OCI-LY1 (cell line): ENCODE measurements around the gene MACROD1.

Experiments used
- H2AFZ ChIP-seq: fragments of 200-600 bp; sonication (generic), shearing (Covaris generic); 2 replicates; pipeline ENCODE4 v1.6.0; 2014; ENCODE audit warnings: antibody characterized with exemption, mild to moderate bottlenecking, low read length
- H3F3A ChIP-seq: fragments of 200-600 bp; sonication (generic), shearing (Covaris generic); 2 replicates; pipeline ENCODE4 v1.6.0; 2014; ENCODE audit warnings: mild to moderate bottlenecking, antibody characterized with exemption, low read length, moderate library complexity; ENCODE audit not compliant: insufficient read depth
- H3K27ac ChIP-seq: fragments of 200-600 bp; sonication (generic); 2 replicates; pipeline ENCODE4 v1.5.1; 2014; ENCODE audit warnings: low read length, mixed run types, mild to moderate bottlenecking, low read depth; ENCODE audit not compliant: poor library complexity, severe bottlenecking
- H3K27me3 ChIP-seq: fragments of 200-600 bp; sonication (generic); 2 replicates; pipeline ENCODE4 v1.6.0; 2014; ENCODE audit warnings: antibody characterized with exemption, mild to moderate bottlenecking, low read length, moderate library complexity; ENCODE audit not compliant: insufficient read depth
- H3K36me3 ChIP-seq: fragments of 200-600 bp; sonication (generic); 2 replicates; pipeline ENCODE4 v1.6.1; 2014; ENCODE audit warnings: mild to moderate bottlenecking, antibody characterized with exemption, low read length, moderate library complexity, mixed read lengths; ENCODE audit not compliant: insufficient read depth
- H3K4me1 ChIP-seq: fragments of 200-600 bp; sonication (generic); 2 replicates; pipeline ENCODE4 v1.5.1; 2014; ENCODE audit warnings: mild to moderate bottlenecking, low read length, moderate library complexity; ENCODE audit not compliant: insufficient read depth, severe bottlenecking
- H3K4me2 ChIP-seq: fragments of 200-600 bp; sonication (generic), shearing (Covaris generic); 2 replicates; pipeline ENCODE4 v1.6.1; 2014; ENCODE audit warnings: low read length
- H3K4me3 ChIP-seq: fragments of 200-600 bp; sonication (generic); 2 replicates; pipeline ENCODE4 v1.5.1; 2014; ENCODE audit warnings: low read length, low read depth, mild to moderate bottlenecking, mixed read lengths; ENCODE audit not compliant: poor library complexity, severe bottlenecking
- H3K79me2 ChIP-seq: fragments of 200-600 bp; shearing (Covaris generic); 2 replicates; pipeline ENCODE4 v1.6.1; 2016; ENCODE audit warnings: mixed run types, low read length, mixed read lengths; ENCODE audit not compliant: insufficient read depth
- H3K9ac ChIP-seq: fragments of 200-600 bp; sonication (generic), shearing (Covaris generic); 2 replicates; pipeline ENCODE4 v1.6.1; 2014; ENCODE audit warnings: mild to moderate bottlenecking, low read length, mixed read lengths
- H3K9me2 ChIP-seq: fragments of 200-600 bp; sonication (generic), shearing (Covaris generic); 2 replicates; pipeline ENCODE4 v1.6.1; 2014; ENCODE audit warnings: low read depth, mild to moderate bottlenecking, low read length, mixed read lengths
- H3K9me3 ChIP-seq: fragments of 200-600 bp; shearing (Covaris generic); 2 replicates; pipeline ENCODE4 v1.6.1; 2014; ENCODE audit warnings: low read length, mixed read lengths
- H4K20me1 ChIP-seq: fragments of 200-600 bp; sonication (generic), shearing (Covaris generic); 2 replicates; pipeline ENCODE4 v1.6.0; 2016; ENCODE audit warnings: mild to moderate bottlenecking, low read length; ENCODE audit not compliant: insufficient read depth
- EZH2 ChIP-seq: fragments of 200-600 bp; sonication (generic), shearing (Covaris generic); IDR thresholded peaks from 2 replicates; pipeline ENCODE4 v1.8.0; 2017; ENCODE audit warnings: borderline replicate concordance, mixed run types, mild to moderate bottlenecking, antibody characterized with exemption, low read length, moderate library complexity, mixed read lengths
- TF ChIP-seq, protein P1 (sequence below): fragments of 200-600 bp; sonication (generic), shearing (Covaris generic); IDR thresholded peaks from 2 replicates; pipeline ENCODE4 v1.5.1; 2017; ENCODE audit warnings: mild to moderate bottlenecking, antibody characterized with exemption, low read length, moderate library complexity, mixed read lengths

The MACROD1 gene

DNA sequence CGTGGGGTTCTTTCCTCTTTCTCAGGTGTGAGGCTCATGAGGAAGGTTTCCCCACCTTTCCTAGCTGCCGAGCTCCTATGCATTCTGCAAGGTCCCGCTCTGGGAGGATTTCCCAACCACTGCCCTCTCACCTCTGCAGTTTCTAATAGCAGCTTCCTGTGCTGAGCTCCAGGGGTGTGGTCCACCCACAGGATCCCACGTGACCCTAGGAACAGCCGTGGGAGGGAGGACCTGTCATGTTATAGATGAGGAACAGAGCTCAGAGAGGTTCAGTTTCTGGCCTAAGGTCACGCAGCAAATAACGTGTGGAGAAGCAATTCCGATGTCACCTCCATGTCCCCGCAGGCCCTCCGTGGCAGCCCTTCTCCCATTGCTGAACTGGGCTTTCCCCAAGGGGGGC, 91.7 kb downstream of the MACROD1 start:
- Histone ChIP-seq H2AFZ (no peak overlapping the region), H3K9me3 (no peaks in the 10 kb centered on the region), H3F3A (no peaks in the 10 kb centered on the region), H3K27me3 (peaks cover 11% of the 10 kb centered on the region; the same call in 1 of the 2 replicates), H3K9me2 (no peaks in the 10 kb centered on the region), H3K79me2 (no peaks in the 10 kb centered on the region), H3K4me2 (no peak overlapping the region), H3K9ac (no peak overlapping the region), H3K4me1 (no peaks in the 10 kb centered on the region), H4K20me1 (no peaks in the 10 kb centered on the region), H3K36me3 (no peaks in the 10 kb centered on the region), H3K4me3 (no peak overlapping the region), H3K27ac (no peak overlapping the region)
- TF ChIP-seq, protein P1, sequence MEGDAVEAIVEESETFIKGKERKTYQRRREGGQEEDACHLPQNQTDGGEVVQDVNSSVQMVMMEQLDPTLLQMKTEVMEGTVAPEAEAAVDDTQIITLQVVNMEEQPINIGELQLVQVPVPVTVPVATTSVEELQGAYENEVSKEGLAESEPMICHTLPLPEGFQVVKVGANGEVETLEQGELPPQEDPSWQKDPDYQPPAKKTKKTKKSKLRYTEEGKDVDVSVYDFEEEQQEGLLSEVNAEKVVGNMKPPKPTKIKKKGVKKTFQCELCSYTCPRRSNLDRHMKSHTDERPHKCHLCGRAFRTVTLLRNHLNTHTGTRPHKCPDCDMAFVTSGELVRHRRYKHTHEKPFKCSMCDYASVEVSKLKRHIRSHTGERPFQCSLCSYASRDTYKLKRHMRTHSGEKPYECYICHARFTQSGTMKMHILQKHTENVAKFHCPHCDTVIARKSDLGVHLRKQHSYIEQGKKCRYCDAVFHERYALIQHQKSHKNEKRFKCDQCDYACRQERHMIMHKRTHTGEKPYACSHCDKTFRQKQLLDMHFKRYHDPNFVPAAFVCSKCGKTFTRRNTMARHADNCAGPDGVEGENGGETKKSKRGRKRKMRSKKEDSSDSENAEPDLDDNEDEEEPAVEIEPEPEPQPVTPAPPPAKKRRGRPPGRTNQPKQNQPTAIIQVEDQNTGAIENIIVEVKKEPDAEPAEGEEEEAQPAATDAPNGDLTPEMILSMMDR, result no peak
- TF ChIP-seq EZH2, result no peak

DNA sequence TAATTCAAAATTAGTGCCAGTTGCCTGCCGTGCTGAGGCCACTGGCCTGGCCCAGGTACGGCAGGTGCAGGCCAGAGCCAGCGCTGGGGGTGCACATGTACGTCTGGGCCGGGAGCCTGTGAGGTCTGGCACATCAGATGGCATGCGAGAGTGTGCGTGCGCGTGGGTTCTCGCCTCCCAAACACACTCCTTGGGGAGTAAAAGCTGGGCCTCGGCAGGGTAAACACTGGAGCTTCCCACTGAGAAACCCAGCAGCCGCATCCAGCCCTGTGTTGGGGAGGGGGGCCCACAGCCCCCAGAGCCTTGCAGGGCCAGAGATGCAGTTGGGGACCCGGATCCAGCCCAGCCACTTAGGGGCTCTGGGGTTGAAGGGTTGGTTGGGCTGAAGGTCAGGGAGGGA, 92.4 kb downstream of the MACROD1 start:
- Histone ChIP-seq H3K27me3 (peaks cover 11% of the 10 kb centered on the region; the same call in 1 of the 2 replicates), H4K20me1 (no peaks in the 10 kb centered on the region), H3K9ac (no peak overlapping the region), H3K4me1 (no peaks in the 10 kb centered on the region), H3K9me2 (no peaks in the 10 kb centered on the region), H2AFZ (no peak overlapping the region), H3K79me2 (no peaks in the 10 kb centered on the region), H3K4me3 (no peak overlapping the region), H3K36me3 (no peaks in the 10 kb centered on the region), H3K4me2 (no peak overlapping the region), H3K27ac (no peak overlapping the region), H3K9me3 (no peaks in the 10 kb centered on the region), H3F3A (no peaks in the 10 kb centered on the region)
- no peak for TF ChIP-seq EZH2
- TF ChIP-seq, protein P1, result no peak

DNA sequence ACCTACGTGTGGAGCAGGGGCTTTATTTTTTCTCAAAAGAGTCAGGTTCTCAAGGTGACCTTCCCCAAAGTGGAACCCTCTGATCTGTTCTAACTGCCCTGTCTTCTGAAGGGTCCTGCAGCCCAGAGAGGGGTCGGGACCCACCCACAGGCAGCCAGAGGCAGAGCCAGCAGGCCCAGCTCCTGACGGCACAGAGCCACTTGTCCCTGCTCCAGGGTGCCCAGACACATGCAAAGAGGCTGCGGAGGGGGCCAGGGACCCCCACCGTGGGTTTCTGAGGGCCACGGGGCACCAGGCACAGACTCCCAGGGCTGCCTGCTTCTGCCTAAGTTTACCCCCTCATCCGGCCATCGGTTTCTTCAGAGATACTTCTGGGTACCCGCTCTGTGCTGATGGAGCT, 93.0 kb downstream of the MACROD1 start:
- no peaks in the 10 kb centered on the region for H3K9me3 ChIP-seq
- H2AFZ ChIP-seq, result no peak overlapping the region
- no peak overlapping the region for H3K9ac ChIP-seq
- no peak overlapping the region for H3K4me2 ChIP-seq
- H3K27ac ChIP-seq, result no peak overlapping the region
- no peaks in the 10 kb centered on the region for H3F3A ChIP-seq
- H3K9me2 ChIP-seq, result no peaks in the 10 kb centered on the region
- no peak overlapping the region for H3K4me3 ChIP-seq
- no peaks in the 10 kb centered on the region for H3K36me3 ChIP-seq
- no peaks in the 10 kb centered on the region for H3K4me1 ChIP-seq
- H3K27me3 ChIP-seq, result peaks cover 11% of the 10 kb centered on the region; the same call in 1 of the 2 replicates
- TF ChIP-seq, protein P1, result no peak
- TF ChIP-seq EZH2, result no peak
- no peaks in the 10 kb centered on the region for H4K20me1 ChIP-seq
- H3K79me2 ChIP-seq, result no peaks in the 10 kb centered on the region
